ENCODE data around the gene SPON1.
"Not testable (repeated sequence)": the region's sequence is repeated elsewhere in the genome, so short reads cannot be mapped to it uniquely, and the experiment has no call there.

- not testable (repeated sequence) for TF ChIP-seq CTCF, EP300, POLR2A (IDR thresholded peaks at IDR 0.05)
Measured at GRCh38 chr11:13986695-13987094, 24.2 kb downstream of the SPON1 start.

All from ovary (tissue), 3 donors.